Suprapubic skin (tissue), 4 donors: ENCODE measurements around the gene MAP3K10.

ENCODE experiments used
- CTCF ChIP-seq, 2 donors: fragments of 200-600 bp in 1 of 2; fragments of 450-650 bp in 1 of 2; sonication (generic) in 1 of 2; IDR thresholded peaks; one replicate each; pipeline ENCODE4 v1.5.1; 2016 to 2019; ENCODE audit warnings: antibody characterized with exemption in 2 of 2, mild to moderate bottlenecking in 1 of 2, moderate library complexity in 1 of 2
- EP300 ChIP-seq: sonication (generic); formaldehyde crosslinking; IDR thresholded peaks from one replicate; pipeline ENCODE4 v1.6.1; 2017; ENCODE audit warnings: antibody characterized with exemption
- POLR2A ChIP-seq, 2 donors: fragments of 450-650 bp; IDR thresholded peaks; one replicate each; pipeline ENCODE4 v1.6.1; 2017; ENCODE audit warnings: antibody characterized with exemption in 2 of 2, mild to moderate bottlenecking in 2 of 2, moderate library complexity in 2 of 2
- POLR2AphosphoS5 ChIP-seq, 3 donors: sonication (generic); formaldehyde crosslinking; IDR thresholded peaks; one replicate each; pipeline ENCODE4 v1.6.1; 2017; ENCODE audit warnings: antibody characterized with exemption in 3 of 3

DNA sequence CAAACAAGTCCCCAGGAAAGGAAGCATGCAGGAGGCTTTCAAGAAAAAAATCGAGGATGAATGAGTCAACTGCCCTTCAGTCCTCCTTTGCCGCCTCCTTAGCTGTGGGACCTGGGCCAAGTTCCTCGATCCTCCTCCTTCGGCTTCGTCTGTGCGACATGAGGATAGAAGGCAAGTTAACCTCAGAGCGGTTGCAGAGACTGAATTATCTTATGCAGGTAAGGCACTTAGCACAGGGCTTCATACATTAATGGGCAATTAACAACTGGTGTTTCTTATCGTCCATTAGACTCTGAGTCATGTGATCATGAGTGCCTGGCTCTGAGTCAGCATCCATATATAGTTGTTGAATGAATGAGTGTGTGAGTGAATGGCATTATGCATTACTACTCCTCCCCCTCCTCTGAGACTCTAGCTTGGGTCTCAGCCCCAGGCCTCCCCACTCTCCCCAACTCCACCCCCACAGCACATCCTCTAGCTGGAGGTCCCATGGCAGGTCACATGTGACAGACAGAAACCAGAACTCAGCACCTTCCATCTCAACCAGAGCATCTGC is 28.6 kb downstream of the MAP3K10 start:
- no peak for TF ChIP-seq CTCF (IDR thresholded peaks at IDR 0.05)
- no peak for TF ChIP-seq POLR2A (IDR thresholded peaks at IDR 0.05)
- no peak for TF ChIP-seq POLR2AphosphoS5 (IDR thresholded peaks at IDR 0.05)
- TF ChIP-seq EP300: no peak
